Naive thymus-derived CD8-positive, alpha-beta T cell (primary cell): ENCODE measurements around the gene RIOK2. TPM values are rescaled to one million over a fixed set of nuclear protein-coding genes. Genes with fewer than 3 reads are reported as not detected.
"Not testable (repeated sequence)": the region's sequence is repeated elsewhere in the genome, so short reads cannot be mapped to it uniquely, and the experiment has no call there.

Source experiments
- ATAC-seq, 2 donors: fragments of 150-1000 bp; cut with Tn5 transposase in 1 of 2; sonication (Bioruptor Pico), chemical (Tn5 transposase) in 1 of 2; 1 replicate in 1 of 2; 2 replicates in 1 of 2; pipeline ENCODE4 v1.10.0; 2021; ENCODE audit warnings: mild to moderate bottlenecking in 2 of 2, moderate library complexity in 2 of 2
- POLR2A ChIA-PET: fragments of 350-600 bp; sonication (Branson Sonifier 250); formaldehyde crosslinking; loops from one replicate; lab custom pipeline; 2021; ENCODE audit warnings: antibody characterized with exemption; lab: Charles Lee
- DNase-seq, 10 donors: peaks; one replicate each; pipeline versions ENCODE4 v3.0.0 to v3.0.0-alpha.2; 2020 to 2022
- H3K27ac Mint-ChIP-seq, 10 donors: one replicate each; pipeline ENCODE4 v1.8.0; 2020 to 2022; ENCODE audit warnings: mild to moderate bottlenecking in 10 of 10, mixed read lengths in 10 of 10, moderate library complexity in 4 of 10, inconsistent platforms in 1 of 10
- H3K27me3 Mint-ChIP-seq, 5 donors: one replicate each; pipeline ENCODE4 v1.8.0; 2021 to 2022; ENCODE audit warnings: mixed read lengths in 5 of 5
- H3K36me3 Mint-ChIP-seq, 3 donors: one replicate each; pipeline ENCODE4 v1.8.0; 2020 to 2022; ENCODE audit warnings: mixed read lengths in 3 of 3, mild to moderate bottlenecking in 2 of 3, inconsistent platforms in 1 of 3
- H3K4me1 Mint-ChIP-seq, 4 donors: one replicate each; pipeline ENCODE4 v1.8.0; 2021 to 2022; ENCODE audit warnings: mixed read lengths in 4 of 4
- H3K4me3 Mint-ChIP-seq, 10 donors: one replicate each; pipeline ENCODE4 v1.8.0; 2020 to 2022; ENCODE audit warnings: mild to moderate bottlenecking in 10 of 10, mixed read lengths in 10 of 10, moderate library complexity in 6 of 10, inconsistent platforms in 1 of 10
- H3K9me3 Mint-ChIP-seq, 9 donors: one replicate each; pipeline ENCODE4 v1.8.0; 2020 to 2022; ENCODE audit warnings: mixed read lengths in 9 of 9, mild to moderate bottlenecking in 3 of 9, inconsistent platforms in 1 of 9, moderate library complexity in 1 of 9
- polyA plus RNA-seq, 3 donors: library from polyadenylated mRNA; unstranded; fragments of 300-500 nt; fragmentation: Illumina TruSeq; gene quantifications; one replicate each; pipeline ENCODE4 v1.2.3, GENCODE V29; 2021
- total RNA-seq, 8 experiments: library from RNA in 2 of 8; stranded (reverse) in 2 of 8; gene quantifications; one replicate each; pipeline ENCODE4 v1.2.3 and lab custom pipeline; 2021 to 2026

The RIOK2 gene
- total and polyA plus RNA-seq, 5 experiments from 2014 or later: 14.0 to 42.7 (median 21.6) TPM

DNA sequence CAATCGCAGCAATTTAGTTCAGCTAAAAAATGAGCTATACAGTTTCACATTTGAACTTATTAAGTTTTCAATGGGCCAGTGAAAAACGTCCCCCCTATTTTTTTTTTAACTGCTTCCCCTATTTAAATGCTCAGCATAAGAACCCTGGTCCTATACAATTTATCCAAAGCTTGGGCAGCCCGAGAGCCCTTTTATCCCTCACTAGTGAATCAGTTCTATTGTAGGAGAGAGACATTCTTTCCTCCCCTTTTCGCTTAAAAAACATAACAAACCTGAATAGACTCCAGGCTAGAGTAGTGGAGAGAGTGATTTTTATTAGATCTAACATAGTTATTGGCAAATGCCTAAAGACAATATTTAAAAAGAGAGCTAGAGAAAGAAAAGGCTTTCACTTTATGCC lies 42.0 kb downstream of the RIOK2 start:
- no peak for ATAC-seq
- Mint-ChIP-seq H3K4me3 (no peak overlapping the region), H3K27ac (no peak overlapping the region), H3K36me3 (no peaks in the 10 kb centered on the region), H3K27me3 (peaks cover 0 to 3% (median 3%) of the 10 kb centered on the region in 5 donors), H3K9me3 (no peaks in the 10 kb centered on the region), H3K4me1 (no peaks in the 10 kb centered on the region)
- POLR2A ChIA-PET: no interaction called here
- no peak for DNase-seq

DNA sequence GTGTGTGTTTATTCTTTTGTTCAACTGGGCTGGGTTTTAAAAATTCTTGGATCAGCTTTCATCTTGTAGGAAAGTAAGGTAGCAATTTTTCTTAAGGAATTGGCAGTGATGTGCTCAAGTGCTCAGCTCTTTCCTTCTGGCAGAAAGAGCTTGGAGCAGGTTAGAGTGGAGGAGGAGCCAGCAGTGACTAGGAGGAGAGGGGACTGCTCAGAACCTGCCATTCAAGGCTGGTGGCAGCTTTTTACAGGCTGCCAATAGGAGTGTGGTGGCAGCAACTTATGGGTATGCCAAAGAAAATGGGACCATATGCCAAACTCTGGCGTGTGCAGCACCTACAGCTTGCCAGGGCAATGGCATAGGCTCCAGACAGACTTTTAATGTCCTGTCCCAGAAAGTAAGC lies 42.8 kb downstream of the RIOK2 start:
- ATAC-seq, POLR2A ChIA-PET, H3K36me3 Mint-ChIP-seq, H3K9me3 Mint-ChIP-seq, H3K4me3 Mint-ChIP-seq, H3K27me3 Mint-ChIP-seq, DNase-seq, H3K4me1 Mint-ChIP-seq, H3K27ac Mint-ChIP-seq: not testable (repeated sequence)

DNA sequence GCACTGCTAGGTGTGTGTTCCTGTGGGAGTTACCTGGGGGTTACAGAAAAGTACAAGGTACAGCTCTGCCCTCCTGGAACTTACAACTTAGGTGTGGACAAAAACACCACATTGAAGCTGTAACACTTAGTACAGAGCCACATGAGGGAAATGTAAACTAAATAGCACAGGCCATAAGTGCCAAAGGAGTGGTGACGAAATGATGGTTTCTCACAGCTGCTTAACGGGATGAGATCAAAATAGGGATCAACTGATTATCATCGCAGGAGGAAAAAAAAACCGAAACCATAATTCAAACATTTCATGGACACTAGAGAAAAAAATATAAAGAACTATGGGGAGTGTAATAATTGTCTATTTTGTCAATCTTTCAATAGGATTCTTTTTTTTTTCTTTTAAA lies 46.6 kb downstream of the RIOK2 start:
- Mint-ChIP-seq H3K27me3 (peaks cover 0 to 3% (median 3%) of the 10 kb centered on the region in 5 donors), H3K27ac (no peak overlapping the region), H3K9me3 (no peaks in the 10 kb centered on the region), H3K36me3 (no peaks in the 10 kb centered on the region), H3K4me3 (no peak overlapping the region), H3K4me1 (peaks cover 4 to 7% (median 6%) of the 10 kb centered on the region in 4 donors)
- DNase-seq: no peak
- ATAC-seq: no peak
- POLR2A ChIA-PET: no interaction called here

DNA sequence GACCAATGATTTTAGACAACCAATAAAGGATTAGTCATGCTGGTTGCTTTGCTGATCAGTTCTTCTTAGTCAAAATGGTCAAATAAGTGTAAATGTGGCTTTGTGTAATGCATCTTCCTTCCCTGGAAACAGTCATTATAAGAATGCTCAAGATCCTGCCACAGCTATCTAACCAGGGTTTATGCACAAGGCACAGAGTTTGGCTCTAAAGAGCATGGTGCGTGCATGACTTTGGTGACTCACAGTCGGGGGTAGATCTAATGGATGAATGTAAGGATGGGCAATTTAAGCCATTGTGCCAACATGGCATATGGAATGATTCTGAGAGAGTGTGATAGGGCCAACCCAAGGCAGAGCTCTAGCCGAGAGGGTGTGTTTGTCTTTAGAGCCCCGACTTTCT lies 47.2 kb downstream of the RIOK2 start:
- no peak overlapping the region for H3K4me3 Mint-ChIP-seq
- no peaks in the 10 kb centered on the region for H3K9me3 Mint-ChIP-seq
- H3K4me1 Mint-ChIP-seq: peaks cover 4 to 7% (median 6%) of the 10 kb centered on the region in 4 donors
- ATAC-seq: no peak
- POLR2A ChIA-PET: no interaction called here
- peaks cover 0 to 3% (median 0%) of the 10 kb centered on the region in 5 donors for H3K27me3 Mint-ChIP-seq
- no peak for DNase-seq
- H3K36me3 Mint-ChIP-seq: no peaks in the 10 kb centered on the region
- peak overlapping the region in 1 of 10 donors; percentile 9 for H3K27ac Mint-ChIP-seq

DNA sequence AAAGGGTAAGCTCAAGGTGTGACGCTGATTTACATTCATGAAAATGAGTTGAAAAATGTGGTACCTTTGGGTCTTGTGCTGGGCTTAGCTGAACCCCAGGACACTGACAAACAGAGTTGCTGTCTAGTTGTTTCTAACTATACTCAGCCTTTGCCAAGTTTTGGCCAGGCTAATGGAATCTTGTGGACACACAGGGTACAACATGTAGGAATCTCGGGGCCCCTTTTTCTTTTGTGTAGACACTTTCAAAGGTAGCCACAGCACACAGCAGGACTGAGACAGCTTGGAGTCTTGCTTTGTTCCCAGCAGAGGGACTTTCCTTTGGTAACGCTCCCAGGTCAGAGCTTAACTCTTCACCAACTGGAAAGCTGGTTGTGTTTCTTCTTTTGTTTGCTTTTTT lies 48.4 kb downstream of the RIOK2 start:
- DNase-seq: no peak

DNA sequence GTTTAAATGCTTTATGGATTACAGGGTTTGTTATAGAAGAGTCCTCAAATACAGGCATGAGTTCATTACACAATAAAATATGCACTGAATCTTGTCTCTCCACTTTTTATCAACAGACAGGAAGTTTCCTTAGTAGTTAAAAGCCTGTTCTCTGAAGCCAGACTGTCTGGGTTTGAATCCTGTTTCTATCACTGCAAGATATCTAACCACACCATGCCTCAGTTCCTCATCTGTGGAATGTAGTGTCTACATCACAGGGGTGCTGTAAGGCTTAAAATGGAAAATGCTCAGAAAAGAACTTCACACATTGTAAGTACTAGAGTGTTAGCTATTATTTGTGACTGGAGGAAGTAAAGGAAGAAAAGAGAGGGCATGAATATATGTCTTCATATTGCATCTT lies 49.9 kb downstream of the RIOK2 start:
- DNase-seq: no peak
- Mint-ChIP-seq H3K4me1 (peaks cover 4 to 9% (median 6%) of the 10 kb centered on the region in 4 donors), H3K9me3 (peaks cover 0 to 2% (median 0%) of the 10 kb centered on the region in 9 donors), H3K4me3 (no peak overlapping the region), H3K36me3 (no peaks in the 10 kb centered on the region), H3K27ac (no peak overlapping the region), H3K27me3 (peaks cover 0 to 10% (median 3%) of the 10 kb centered on the region in 5 donors)
- ATAC-seq: no peak
- POLR2A ChIA-PET: no interaction called here

More for the DNA sequence above, 48.4 kb downstream of the RIOK2 start:
- POLR2A ChIA-PET: no interaction called here
- H3K4me1 Mint-ChIP-seq: peaks cover 4 to 7% (median 6%) of the 10 kb centered on the region in 4 donors
- no peak overlapping the region for H3K4me3 Mint-ChIP-seq
- no peak for ATAC-seq
- H3K27me3 Mint-ChIP-seq: peaks cover 0 to 2% (median 0%) of the 10 kb centered on the region in 5 donors
- H3K36me3 Mint-ChIP-seq: no peaks in the 10 kb centered on the region
- no peak overlapping the region for H3K27ac Mint-ChIP-seq
- H3K9me3 Mint-ChIP-seq: no peaks in the 10 kb centered on the region

DNA sequence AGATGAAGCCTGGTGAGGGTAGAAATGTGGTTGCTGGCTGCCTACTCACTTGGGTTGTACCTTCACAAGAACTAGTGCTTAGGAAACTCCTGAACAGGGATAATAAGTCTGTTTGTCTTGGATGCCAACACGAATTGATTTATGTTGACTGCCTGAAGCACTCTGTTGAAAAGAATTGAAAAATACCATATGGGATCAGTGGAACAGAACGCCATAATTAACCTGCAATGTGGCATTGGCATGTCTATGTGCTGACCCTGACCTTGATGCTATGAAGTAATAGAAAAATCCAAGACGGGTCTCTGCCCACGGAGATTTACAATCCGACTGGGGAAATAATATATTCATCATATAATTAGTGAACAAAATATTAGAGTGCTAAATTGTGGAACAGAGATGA lies 51.1 kb downstream of the RIOK2 start:
- Mint-ChIP-seq H3K27ac (peak overlapping the region in 1 of 10 donors; percentile 62), H3K4me3 (no peak overlapping the region), H3K4me1 (peaks cover 4 to 9% (median 6%) of the 10 kb centered on the region in 4 donors), H3K9me3 (peaks cover 0 to 2% (median 0%) of the 10 kb centered on the region in 9 donors), H3K36me3 (no peaks in the 10 kb centered on the region), H3K27me3 (peaks cover 0 to 10% (median 3%) of the 10 kb centered on the region in 5 donors)
- no peak for DNase-seq
- no peak for ATAC-seq
- POLR2A ChIA-PET: no interaction called here

- POLR2A ChIA-PET: no interaction called here
- H3K9me3 Mint-ChIP-seq: peaks cover 0 to 2% (median 0%) of the 10 kb centered on the region in 9 donors
- peaks cover 4 to 9% (median 6%) of the 10 kb centered on the region in 4 donors for H3K4me1 Mint-ChIP-seq
- peaks cover 0 to 10% (median 3%) of the 10 kb centered on the region in 5 donors for H3K27me3 Mint-ChIP-seq
- H3K4me3 Mint-ChIP-seq: no peak overlapping the region
- no peaks in the 10 kb centered on the region for H3K36me3 Mint-ChIP-seq
- H3K27ac Mint-ChIP-seq: no peak overlapping the region
- no peak for DNase-seq
- ATAC-seq: no peak
Observed at GRCh38 chr5:97131139-97131710, 51.8 kb downstream of the RIOK2 start.

DNA sequence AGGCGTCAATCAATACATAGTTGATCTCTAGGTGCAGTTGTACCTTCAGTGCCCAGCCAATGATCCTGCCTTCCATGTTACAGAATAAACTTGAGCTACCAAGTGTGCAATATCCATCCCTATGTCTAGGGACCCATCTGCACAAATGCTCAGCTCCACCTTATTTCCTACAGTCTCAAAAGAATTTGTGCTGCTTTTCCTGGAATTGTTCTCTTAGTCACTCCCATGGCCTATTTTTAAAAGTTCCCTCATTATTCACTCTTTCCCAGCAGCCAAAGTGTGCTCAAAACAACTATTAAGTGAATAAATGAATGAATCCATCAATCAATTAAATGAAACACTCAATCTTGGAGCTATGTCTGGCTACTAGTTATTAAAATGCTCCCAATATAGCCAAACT lies 55.3 kb downstream of the RIOK2 start:
- peaks cover 0 to 2% (median 0%) of the 10 kb centered on the region in 9 donors for H3K9me3 Mint-ChIP-seq
- POLR2A ChIA-PET: no interaction called here
- ATAC-seq: no peak
- no peak overlapping the region for H3K4me3 Mint-ChIP-seq
- H3K36me3 Mint-ChIP-seq: no peaks in the 10 kb centered on the region
- no peak for DNase-seq
- H3K27ac Mint-ChIP-seq: no peak overlapping the region
- H3K27me3 Mint-ChIP-seq: peaks cover 1 to 17% (median 10%) of the 10 kb centered on the region in 5 donors
- H3K4me1 Mint-ChIP-seq: peaks cover 0 to 2% (median 0%) of the 10 kb centered on the region in 4 donors

- Mint-ChIP-seq H3K4me1 (peaks cover 0 to 2% (median 0%) of the 10 kb centered on the region in 4 donors), H3K9me3 (peaks cover 0 to 2% (median 0%) of the 10 kb centered on the region in 9 donors), H3K27me3 (peaks cover 1 to 18% (median 10%) of the 10 kb centered on the region in 5 donors), H3K27ac (no peak overlapping the region), H3K4me3 (no peak overlapping the region), H3K36me3 (no peaks in the 10 kb centered on the region)
- POLR2A ChIA-PET: no interaction called here
- no peak for DNase-seq
- no peak for ATAC-seq
Observed at GRCh38 chr5:97125125-97125683, 57.8 kb downstream of the RIOK2 start.

GRCh38 chr5:97124335-97124734 lies 58.7 kb downstream of the RIOK2 start:
- Mint-ChIP-seq H3K27me3 (peaks cover 1 to 18% (median 10%) of the 10 kb centered on the region in 5 donors), H3K4me3 (no peak overlapping the region), H3K36me3 (no peaks in the 10 kb centered on the region), H3K9me3 (peaks cover 0 to 2% (median 0%) of the 10 kb centered on the region in 9 donors), H3K4me1 (peaks cover 0 to 2% (median 0%) of the 10 kb centered on the region in 4 donors), H3K27ac (no peak overlapping the region)
- POLR2A ChIA-PET: no interaction called here
- ATAC-seq (no peak), DNase-seq (no peak)

- H3K4me1 Mint-ChIP-seq: peaks cover 0 to 5% (median 0%) of the 10 kb centered on the region in 4 donors
Observed at GRCh38 chr5:97121848-97122247, 61.2 kb downstream of the RIOK2 start.

GRCh38 chr5:97120195-97120594 lies 62.9 kb downstream of the RIOK2 start:
- peaks cover 0 to 5% (median 0%) of the 10 kb centered on the region in 4 donors for H3K4me1 Mint-ChIP-seq

More at GRCh38 chr5:97121848-97122247, 61.2 kb downstream of the RIOK2 start:
- peaks cover 0 to 14% (median 3%) of the 10 kb centered on the region in 5 donors for H3K27me3 Mint-ChIP-seq
- no peaks in the 10 kb centered on the region for H3K9me3 Mint-ChIP-seq
- H3K27ac Mint-ChIP-seq: no peak overlapping the region
- no peak overlapping the region for H3K4me3 Mint-ChIP-seq
- POLR2A ChIA-PET: no interaction called here
- no peak for DNase-seq
- no peak for ATAC-seq
- H3K36me3 Mint-ChIP-seq: no peaks in the 10 kb centered on the region

More at GRCh38 chr5:97120195-97120594, 62.9 kb downstream of the RIOK2 start:
- Mint-ChIP-seq H3K36me3 (no peaks in the 10 kb centered on the region), H3K27me3 (peaks cover 0 to 14% (median 0%) of the 10 kb centered on the region in 5 donors), H3K4me3 (no peak overlapping the region), H3K27ac (no peak overlapping the region), H3K9me3 (no peaks in the 10 kb centered on the region)
- no peak for ATAC-seq
- POLR2A ChIA-PET: no interaction called here
- no peak for DNase-seq
